Esophagus squamous epithelium (tissue), 5 donors: Measurements from ENCODE around the gene RNGTT. TPM values are rescaled to one million over a fixed set of nuclear protein-coding genes. Genes with fewer than 3 reads are reported as not detected.
"Not testable (repeated sequence)": the region's sequence is repeated elsewhere in the genome, so short reads cannot be mapped to it uniquely, and the experiment has no call there.

Experiments
- DNase-seq: peaks from one replicate; lab custom pipeline; 2025; lab: John Stamatoyannopoulos, UW
- H3K27ac ChIP-seq, 4 donors: fragments of 200-600 bp; sonication (generic); one replicate each; pipeline ENCODE4 v1.5.1; 2016 to 2019; ENCODE audit warnings: mild to moderate bottlenecking in 1 of 4
- H3K27me3 ChIP-seq, 4 donors: fragments of 200-600 bp; sonication (generic); 1 replicate in 3 of 4; 2 replicates in 1 of 4; pipeline versions ENCODE4 v1.5.1 to v1.6.0; 2017 to 2021; ENCODE audit warnings: antibody characterized with exemption in 1 of 4
- H3K36me3 ChIP-seq, 3 donors: fragments of 200-600 bp; sonication (generic); one replicate each; pipeline ENCODE4 v1.5.1; 2016 to 2019
- H3K4me1 ChIP-seq, 3 donors: fragments of 200-600 bp; sonication (generic); one replicate each; pipeline ENCODE4 v1.5.1; 2017 to 2019
- H3K4me3 ChIP-seq, 4 donors: fragments of 200-600 bp; sonication (generic); 1 replicate in 3 of 4; 2 replicates in 1 of 4; pipeline ENCODE4 v1.5.1; 2016 to 2019; ENCODE audit warnings: mild to moderate bottlenecking in 2 of 4, moderate library complexity in 1 of 4
- H3K9me3 ChIP-seq, 3 donors: fragments of 200-600 bp; sonication (generic); one replicate each; pipeline ENCODE4 v1.5.1; 2016 to 2019
- CTCF ChIP-seq, 6 experiments: fragments of 450-650 bp in 4 of 6; fragments of 200-600 bp in 2 of 6; sonication (generic) in 2 of 6; IDR thresholded peaks; one replicate each; pipeline ENCODE4 v1.5.1; 2016 to 2019; ENCODE audit warnings: antibody characterized with exemption in 6 of 6, mild to moderate bottlenecking in 4 of 6, moderate library complexity in 4 of 6
- POLR2A ChIP-seq, 4 donors: fragments of 450-650 bp; IDR thresholded peaks; one replicate each; pipeline ENCODE4 v1.6.1; 2017; ENCODE audit warnings: antibody characterized with exemption in 4 of 4, mild to moderate bottlenecking in 4 of 4, moderate library complexity in 3 of 4
- WGBS, 2 donors: methylation state at CpG; one replicate each; pipeline ENCODE4 v1.1.5; 2018; 5-methylcytosine and 5-hydroxymethylcytosine counted together
- intact Hi-C: fragments of 100-400 bp; cut with DNase I; formaldehyde crosslinking; loops from one replicate; pipeline ENCODE4 v1.15.0; 2022
- total RNA-seq, 4 donors: library from RNA; depleted of rRNA; stranded (reverse); fragments of >200 nt; gene quantifications; one replicate each; pipeline ENCODE4 v1.1.0, GENCODE V29; 2016
- donor health status: DM: yes; HTN: yes; CAD: no.

Gene RNGTT
- total RNA-seq, 4 donors from 2014 or later: 8.3 to 22.3 (median 18.3) TPM

GRCh38 chr6:88730611-88731011 lies 232.8 kb downstream of the RNGTT start:
- intact Hi-C loops: no loop called here
- no peaks in the 10 kb centered on the region for H3K9me3 ChIP-seq
- no peaks in the 10 kb centered on the region for H3K4me1 ChIP-seq
- no peak overlapping the region for H3K4me3 ChIP-seq
- no peaks in the 10 kb centered on the region for H3K27me3 ChIP-seq
- TF ChIP-seq CTCF (IDR thresholded peaks at IDR 0.05) (no peak), POLR2A (IDR thresholded peaks at IDR 0.05) (no peak)
- no peak overlapping the region for H3K27ac ChIP-seq
- no peak for DNase-seq
- WGBS, 2 donors: 89 to 98% methylated on average over 4 of the region's 4 CpGs
- H3K36me3 ChIP-seq: no peaks in the 10 kb centered on the region

GRCh38 chr6:88728756-88729155 lies 234.7 kb downstream of the RNGTT start:
- Histone ChIP-seq H3K36me3 (no peaks in the 10 kb centered on the region), H3K9me3 (no peaks in the 10 kb centered on the region), H3K27me3 (no peaks in the 10 kb centered on the region), H3K4me3 (no peak overlapping the region), H3K27ac (no peak overlapping the region), H3K4me1 (no peaks in the 10 kb centered on the region)
- WGBS, 2 donors: 85 to 88% methylated on average over 5 to 10 of the region's 10 CpGs
- no peak for DNase-seq
- no peak for TF ChIP-seq POLR2A (IDR thresholded peaks at IDR 0.05)
- no peak for TF ChIP-seq CTCF (IDR thresholded peaks at IDR 0.05)
- intact Hi-C loops: no loop called here

DNA sequence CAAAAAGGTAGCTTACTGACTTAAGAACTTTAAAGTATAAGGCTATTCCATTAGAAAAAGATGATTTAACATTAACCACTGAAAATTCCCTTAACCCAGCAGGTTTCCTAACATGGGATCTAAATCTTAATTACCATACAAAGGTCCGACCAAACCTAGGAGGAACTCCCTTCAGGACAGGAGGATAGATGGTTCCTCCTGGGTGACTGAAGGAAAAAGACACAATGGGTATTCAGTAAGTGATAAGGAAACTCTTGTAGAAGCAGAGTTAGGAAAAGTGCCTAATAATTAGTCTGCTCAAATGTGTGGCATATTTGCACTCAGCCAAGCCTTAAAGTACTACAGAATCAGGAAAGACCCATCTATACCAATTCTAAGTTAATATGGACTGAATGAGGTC lies 237.0 kb downstream of the RNGTT start:
- H3K4me3 ChIP-seq, H3K27ac ChIP-seq, DNase-seq, H3K27me3 ChIP-seq, intact Hi-C loops, H3K36me3 ChIP-seq, H3K4me1 ChIP-seq, H3K9me3 ChIP-seq: not testable (repeated sequence)
- 100% methylated on average over 1 of the region's 1 CpG for WGBS, 2 donors

- H3K4me1 ChIP-seq: no peaks in the 10 kb centered on the region
- 77 to 85% methylated on average over 10 to 13 of the region's 13 CpGs for WGBS, 2 donors
- H3K27me3 ChIP-seq: no peaks in the 10 kb centered on the region
- TF ChIP-seq POLR2A (IDR thresholded peaks at IDR 0.05) (no peak), CTCF (IDR thresholded peaks at IDR 0.05) (no peak)
- H3K27ac ChIP-seq: no peak overlapping the region
- intact Hi-C loops: no loop called here
- no peaks in the 10 kb centered on the region for H3K36me3 ChIP-seq
- H3K4me3 ChIP-seq: no peak overlapping the region
- no peak for DNase-seq
- H3K9me3 ChIP-seq: no peaks in the 10 kb centered on the region
Observed at GRCh38 chr6:88725111-88725975, 238.1 kb downstream of the RNGTT start.

- no peak for TF ChIP-seq POLR2A (IDR thresholded peaks at IDR 0.05)
- no peak for TF ChIP-seq CTCF (IDR thresholded peaks at IDR 0.05)
- Histone ChIP-seq H3K9me3 (no peaks in the 10 kb centered on the region), H3K36me3 (no peaks in the 10 kb centered on the region), H3K27ac (no peak overlapping the region), H3K4me3 (no peak overlapping the region), H3K27me3 (no peaks in the 10 kb centered on the region), H3K4me1 (no peaks in the 10 kb centered on the region)
- 95 to 99% methylated on average over 3 of the region's 3 CpGs for WGBS, 2 donors
- no peak for DNase-seq
- intact Hi-C loops: no loop called here
Observed at GRCh38 chr6:88722686-88723085, 240.7 kb downstream of the RNGTT start.

- DNase-seq, H3K36me3 ChIP-seq, H3K27me3 ChIP-seq, H3K4me3 ChIP-seq, H3K27ac ChIP-seq, H3K9me3 ChIP-seq, intact Hi-C loops, H3K4me1 ChIP-seq: not testable (repeated sequence)
- 100% methylated on average over 1 of the region's 1 CpG; no CpG with 5 or more reads in 1 of the 2 donors for WGBS, 2 donors
Observed at GRCh38 chr6:88716399-88716798, 247.0 kb downstream of the RNGTT start.
